DND-41 (cell line): ENCODE measurements around the gene RUNX2.

Experiments used
- CTCF ChIP-seq: IDR thresholded peaks from 2 replicates; pipeline ENCODE4 v1.5.1; 2012; ENCODE audit warnings: borderline replicate concordance, low read length, moderate library complexity, mild to moderate bottlenecking; ENCODE audit not compliant: poor library complexity, severe bottlenecking; ENCODE audit errors: extremely low read depth
- EZH2 ChIP-seq: IDR thresholded peaks from 3 replicates; pipeline ENCODE4 v1.6.1; 2012; ENCODE audit warnings: borderline replicate concordance, low read depth, mild to moderate bottlenecking, moderate library complexity, low read length, inconsistent platforms; ENCODE audit not compliant: severe bottlenecking

GRCh38 chr6:45448417-45449389 lies 120.6 kb downstream of the RUNX2 start:
- TF ChIP-seq CTCF: no peak
- TF ChIP-seq EZH2: no peak
